GM12891 (cell line): ENCODE measurements around the gene F5.

Source experiments
- PAX5 ChIP-seq: IDR thresholded peaks from 2 replicates; pipeline ENCODE4 v1.6.1; 2011; ENCODE audit warnings: low read length, moderate library complexity, mild to moderate bottlenecking; ENCODE audit not compliant: insufficient read depth, severe bottlenecking
- POLR2A ChIP-seq: IDR thresholded peaks from 2 replicates; pipeline ENCODE4 v1.6.1; 2011; ENCODE audit warnings: low read depth, low read length, control low read depth
- POLR2AphosphoS5 ChIP-seq: IDR thresholded peaks from 2 replicates; pipeline ENCODE4 v1.6.1; 2011; ENCODE audit warnings: low read depth, low read length, control low read depth
- TAF1 ChIP-seq: IDR thresholded peaks from 2 replicates; pipeline ENCODE4 v1.6.1; 2011; ENCODE audit warnings: low read depth, low read length, control low read depth

DNA sequence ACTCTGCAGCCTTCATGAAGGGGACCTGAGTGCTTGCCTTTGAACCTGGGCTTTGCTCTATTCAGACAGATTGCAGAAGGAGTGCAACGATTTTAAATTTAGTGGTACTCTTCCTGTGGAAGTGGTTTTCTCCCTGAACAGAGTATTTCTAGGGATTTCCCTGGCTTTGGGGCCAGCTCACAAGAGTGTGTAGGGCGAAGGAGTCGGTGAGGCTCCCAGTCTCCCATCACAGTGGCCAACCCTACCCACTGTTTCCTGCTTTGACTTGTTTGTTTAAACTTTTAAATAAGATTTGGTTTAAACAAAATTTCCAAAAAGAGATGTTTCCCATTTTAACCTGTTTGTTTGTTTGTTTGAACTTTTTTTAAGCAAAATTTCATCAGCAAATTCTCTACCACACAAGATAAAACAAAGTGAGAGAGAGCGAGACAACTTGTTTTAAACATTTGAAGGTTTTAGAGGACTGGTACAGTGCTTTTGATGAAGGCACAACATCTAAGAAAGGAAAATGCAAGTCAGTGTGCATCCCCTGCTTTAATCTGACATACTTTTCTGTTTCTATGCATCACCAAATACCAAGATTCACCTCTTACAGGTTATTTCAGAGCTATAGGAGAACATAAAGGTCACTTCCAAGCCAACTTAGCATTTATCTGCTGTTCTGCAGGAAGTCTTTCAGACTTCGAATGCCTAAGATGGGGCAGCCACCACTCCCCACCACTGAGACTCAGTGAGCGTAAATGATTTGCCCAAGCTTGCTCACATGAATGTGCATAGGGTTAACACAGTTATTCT lies 37.0 kb upstream of the F5 start:
- TF ChIP-seq POLR2A (no peak), TAF1 (no peak), POLR2AphosphoS5 (no peak), PAX5 (no peak)
